Testis (tissue), 2 donors: Measurements from ENCODE around the gene ARRB2.

ENCODE experiments used
- POLR2A ChIP-seq: fragments of 450-650 bp; IDR thresholded peaks from one replicate; pipeline ENCODE4 v1.6.1; 2017; ENCODE audit warnings: antibody characterized with exemption, mild to moderate bottlenecking, moderate library complexity
- TF ChIP-seq, protein P1 (sequence below), 3 experiments: fragments of 450-650 bp in 2 of 3; fragments of 200-600 bp in 1 of 3; sonication (generic) in 1 of 3; IDR thresholded peaks; one replicate each; pipeline ENCODE4 v1.5.1; 2016 to 2019; ENCODE audit warnings: antibody characterized with exemption in 3 of 3, mild to moderate bottlenecking in 2 of 3, moderate library complexity in 1 of 3

- TF ChIP-seq, protein P1, sequence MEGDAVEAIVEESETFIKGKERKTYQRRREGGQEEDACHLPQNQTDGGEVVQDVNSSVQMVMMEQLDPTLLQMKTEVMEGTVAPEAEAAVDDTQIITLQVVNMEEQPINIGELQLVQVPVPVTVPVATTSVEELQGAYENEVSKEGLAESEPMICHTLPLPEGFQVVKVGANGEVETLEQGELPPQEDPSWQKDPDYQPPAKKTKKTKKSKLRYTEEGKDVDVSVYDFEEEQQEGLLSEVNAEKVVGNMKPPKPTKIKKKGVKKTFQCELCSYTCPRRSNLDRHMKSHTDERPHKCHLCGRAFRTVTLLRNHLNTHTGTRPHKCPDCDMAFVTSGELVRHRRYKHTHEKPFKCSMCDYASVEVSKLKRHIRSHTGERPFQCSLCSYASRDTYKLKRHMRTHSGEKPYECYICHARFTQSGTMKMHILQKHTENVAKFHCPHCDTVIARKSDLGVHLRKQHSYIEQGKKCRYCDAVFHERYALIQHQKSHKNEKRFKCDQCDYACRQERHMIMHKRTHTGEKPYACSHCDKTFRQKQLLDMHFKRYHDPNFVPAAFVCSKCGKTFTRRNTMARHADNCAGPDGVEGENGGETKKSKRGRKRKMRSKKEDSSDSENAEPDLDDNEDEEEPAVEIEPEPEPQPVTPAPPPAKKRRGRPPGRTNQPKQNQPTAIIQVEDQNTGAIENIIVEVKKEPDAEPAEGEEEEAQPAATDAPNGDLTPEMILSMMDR (IDR thresholded peaks at IDR 0.05): no peak
- TF ChIP-seq POLR2A: no peak
These were observed 8.7 kb downstream of the ARRB2 start for GRCh38 chr17:4719146-4719545.
